ENCODE results near the gene ZBTB40. TPM values are rescaled to one million over a fixed set of nuclear protein-coding genes. Genes with fewer than 3 reads are reported as not detected.
A peak's percentile ranks its signal among the peaks of the same experiment; 100 is the strongest.

The ZBTB40 gene
- polyA plus RNA-seq, 3 donors: 1.1 to 17.8 (median 1.3) TPM

DNA sequence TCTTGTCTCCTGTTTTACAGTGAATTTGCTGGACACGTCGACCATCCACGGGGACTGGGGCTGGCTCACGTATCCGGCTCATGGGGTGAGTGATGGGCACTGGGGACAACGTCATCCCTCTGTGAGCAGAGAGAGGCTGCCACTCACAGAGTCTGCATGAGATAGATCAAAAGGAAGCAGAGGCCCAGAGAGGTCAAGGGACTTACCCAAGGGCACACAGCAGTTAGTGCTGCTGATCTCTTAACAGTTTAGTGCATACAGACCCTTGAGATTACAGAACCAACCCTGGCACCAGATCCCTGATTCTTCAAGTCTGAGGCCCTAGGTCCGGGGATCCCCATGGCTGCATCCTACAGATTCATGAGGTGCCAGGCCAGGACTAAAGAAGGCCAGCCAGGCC lies 117.6 kb downstream of the ZBTB40 start:
- DNase-seq: no peak
- H3K27me3 Mint-ChIP-seq (ENCODE audit: low read depth in 3 of 3): peaks cover 17 to 26% (median 25%) of the 10 kb centered on the region in 3 donors
- H3K27ac Mint-ChIP-seq: no peak overlapping the region
- no peak overlapping the region for H3K27ac ChIP-seq (ENCODE audit: low read depth in 1 of 2, low read length in 2 of 2)
- no peak overlapping the region for H3K4me3 ChIP-seq (replicated peaks in 1 of 3; ENCODE audit: low read depth in 2 of 3, low read length in 3 of 3)
- 95% methylated on average over 7 of the region's 7 CpGs for WGBS (ENCODE audit: insufficient coverage)
- no peak overlapping the region for H3K4me3 Mint-ChIP-seq
- H3K79me2 ChIP-seq (ENCODE audit: insufficient read depth, low read length): no peaks in the 10 kb centered on the region
- H3K27me3 ChIP-seq (ENCODE audit: control insufficient read depth in 2 of 2, insufficient read depth in 2 of 2, low read length in 2 of 2): peaks cover 0 to 12% of the 10 kb centered on the region in 2 donors
- TF ChIP-seq, protein P1, sequence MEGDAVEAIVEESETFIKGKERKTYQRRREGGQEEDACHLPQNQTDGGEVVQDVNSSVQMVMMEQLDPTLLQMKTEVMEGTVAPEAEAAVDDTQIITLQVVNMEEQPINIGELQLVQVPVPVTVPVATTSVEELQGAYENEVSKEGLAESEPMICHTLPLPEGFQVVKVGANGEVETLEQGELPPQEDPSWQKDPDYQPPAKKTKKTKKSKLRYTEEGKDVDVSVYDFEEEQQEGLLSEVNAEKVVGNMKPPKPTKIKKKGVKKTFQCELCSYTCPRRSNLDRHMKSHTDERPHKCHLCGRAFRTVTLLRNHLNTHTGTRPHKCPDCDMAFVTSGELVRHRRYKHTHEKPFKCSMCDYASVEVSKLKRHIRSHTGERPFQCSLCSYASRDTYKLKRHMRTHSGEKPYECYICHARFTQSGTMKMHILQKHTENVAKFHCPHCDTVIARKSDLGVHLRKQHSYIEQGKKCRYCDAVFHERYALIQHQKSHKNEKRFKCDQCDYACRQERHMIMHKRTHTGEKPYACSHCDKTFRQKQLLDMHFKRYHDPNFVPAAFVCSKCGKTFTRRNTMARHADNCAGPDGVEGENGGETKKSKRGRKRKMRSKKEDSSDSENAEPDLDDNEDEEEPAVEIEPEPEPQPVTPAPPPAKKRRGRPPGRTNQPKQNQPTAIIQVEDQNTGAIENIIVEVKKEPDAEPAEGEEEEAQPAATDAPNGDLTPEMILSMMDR (IDR thresholded peaks at IDR 0.05): no peak
- no peaks in the 10 kb centered on the region for H3K36me3 Mint-ChIP-seq
- H3K4me1 ChIP-seq (ENCODE audit: control insufficient read depth in 1 of 2, insufficient read depth in 2 of 2, low read length in 2 of 2): no peaks in the 10 kb centered on the region
- no peaks in the 10 kb centered on the region for H4K20me1 ChIP-seq (ENCODE audit: insufficient read depth, low read length)
- intact Hi-C loops (cut with micrococcal nuclease): no loop called here
- H3K9me3 Mint-ChIP-seq: peaks cover 0 to 2% (median 0%) of the 10 kb centered on the region in 7 donors
- H3K4me2 ChIP-seq (replicated peaks; ENCODE audit: extremely low read depth, low read length, poor library complexity, severe bottlenecking): no peak overlapping the region
- no peak overlapping the region for H3K9ac ChIP-seq (ENCODE audit: insufficient read depth, low read length, poor library complexity, severe bottlenecking)
- H3K4me1 Mint-ChIP-seq: no peaks in the 10 kb centered on the region
- H2AFZ ChIP-seq (ENCODE audit: insufficient read depth, low read depth, low read length, poor library complexity, severe bottlenecking): no peak overlapping the region
- no peaks in the 10 kb centered on the region for H3K9me3 ChIP-seq (replicated peaks in 1 of 2; ENCODE audit: control insufficient read depth in 1 of 2, insufficient read depth in 1 of 2, low read length in 2 of 2)
- H3K36me3 ChIP-seq (replicated peaks in 1 of 2; ENCODE audit: control insufficient read depth in 1 of 2, insufficient read depth in 2 of 2, low read length in 2 of 2): no peaks in the 10 kb centered on the region

DNA sequence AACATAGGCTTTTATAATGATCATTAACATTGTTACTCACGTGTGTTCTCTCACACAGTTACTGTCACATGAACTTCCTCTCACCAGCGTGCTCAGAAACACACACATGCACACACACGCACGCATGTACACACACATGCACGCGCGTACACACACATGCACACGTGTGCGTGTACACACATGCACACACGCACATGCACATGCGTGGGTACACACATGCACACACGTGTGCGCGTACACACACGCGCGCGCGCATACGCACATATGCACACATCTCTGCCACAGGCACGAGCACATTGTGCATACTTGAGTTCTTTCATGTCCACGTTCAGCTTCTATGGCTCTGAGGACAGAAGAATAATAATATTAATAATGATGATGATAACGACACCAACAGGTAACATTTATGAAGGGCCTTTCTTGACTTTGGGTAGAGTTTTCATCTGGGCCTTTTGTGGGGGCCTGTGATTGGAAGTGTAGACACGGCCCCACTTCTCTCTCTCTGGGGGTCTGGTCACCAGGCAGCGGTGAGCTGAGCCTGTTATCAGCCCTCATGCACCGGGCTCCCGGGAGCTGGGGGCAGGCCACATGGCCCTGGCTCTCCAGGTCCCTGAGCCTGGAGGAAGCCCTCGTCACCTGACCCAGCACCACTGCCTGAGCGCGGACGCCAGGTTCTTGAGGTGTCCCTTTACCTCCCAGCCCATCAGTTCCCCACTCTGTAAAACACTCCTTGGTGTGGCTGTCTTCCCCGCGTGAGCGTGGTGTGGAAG lies 118.7 kb downstream of the ZBTB40 start:
- Mint-ChIP-seq H3K27me3 (ENCODE audit: low read depth in 3 of 3) (peaks cover 8 to 17% (median 14%) of the 10 kb centered on the region in 3 donors), H3K4me3 (no peak overlapping the region), H3K27ac (peak overlapping the region in 1 of 7 donors; percentile 28), H3K36me3 (no peaks in the 10 kb centered on the region), H3K9me3 (peaks cover 0 to 2% (median 0%) of the 10 kb centered on the region in 7 donors), H3K4me1 (no peaks in the 10 kb centered on the region)
- Histone ChIP-seq H3K9me3 (replicated peaks in 1 of 2; ENCODE audit: control insufficient read depth in 1 of 2, insufficient read depth in 1 of 2, low read length in 2 of 2) (no peaks in the 10 kb centered on the region), H3K9ac (ENCODE audit: insufficient read depth, low read length, poor library complexity, severe bottlenecking) (no peak overlapping the region), H3K79me2 (ENCODE audit: insufficient read depth, low read length) (no peaks in the 10 kb centered on the region), H3K36me3 (replicated peaks in 1 of 2; ENCODE audit: control insufficient read depth in 1 of 2, insufficient read depth in 2 of 2, low read length in 2 of 2) (no peaks in the 10 kb centered on the region), H3K4me3 (replicated peaks in 1 of 3; ENCODE audit: low read depth in 2 of 3, low read length in 3 of 3) (no peak overlapping the region), H3K4me1 (ENCODE audit: control insufficient read depth in 1 of 2, insufficient read depth in 2 of 2, low read length in 2 of 2) (no peaks in the 10 kb centered on the region), H4K20me1 (ENCODE audit: insufficient read depth, low read length) (no peaks in the 10 kb centered on the region), H3K27me3 (ENCODE audit: control insufficient read depth in 2 of 2, insufficient read depth in 2 of 2, low read length in 2 of 2) (peaks cover 0 to 2% of the 10 kb centered on the region in 2 donors), H2AFZ (ENCODE audit: insufficient read depth, low read depth, low read length, poor library complexity, severe bottlenecking) (no peak overlapping the region), H3K27ac (ENCODE audit: low read depth in 1 of 2, low read length in 2 of 2) (no peak overlapping the region), H3K4me2 (replicated peaks; ENCODE audit: extremely low read depth, low read length, poor library complexity, severe bottlenecking) (no peak overlapping the region)
- WGBS (ENCODE audit: insufficient coverage): 85% methylated on average over 17 of the region's 34 CpGs
- DNase-seq: no peak
- intact Hi-C loops (cut with micrococcal nuclease): no loop called here
- TF ChIP-seq, protein P1 (IDR thresholded peaks at IDR 0.05): no peak
